ENCODE data around the gene RPL13A. TPM values are rescaled to one million over a fixed set of nuclear protein-coding genes. Genes with fewer than 3 reads are reported as not detected.

The RPL13A gene
- total RNA-seq, 4 donors from 2014 or later, result 2,613 to 5,154 (median 4,451) TPM

GRCh38 chr19:49465371-49465770 lies 22.0 kb upstream of the RPL13A start:
- no peak for DNase-seq (ENCODE audit: low spot score in 2 of 2)
- 100% methylated on average over 3 of the region's 3 CpGs for WGBS
- peaks cover 28% of the 10 kb centered on the region for H3K4me1 ChIP-seq
- no peak overlapping the region for H3K4me3 ChIP-seq
- H3K36me3 ChIP-seq, result peaks cover 40% of the 10 kb centered on the region
- TF ChIP-seq POLR2A (IDR thresholded peaks at IDR 0.05) (no peak), EP300 (IDR thresholded peaks at IDR 0.05) (no peak), CTCF (IDR thresholded peaks at IDR 0.05) (no peak), POLR2AphosphoS5 (IDR thresholded peaks at IDR 0.05) (no peak)
- no peak overlapping the region for H3K27ac ChIP-seq
- no peaks in the 10 kb centered on the region for H3K27me3 ChIP-seq
- H3K9me3 ChIP-seq, result no peaks in the 10 kb centered on the region

DNA sequence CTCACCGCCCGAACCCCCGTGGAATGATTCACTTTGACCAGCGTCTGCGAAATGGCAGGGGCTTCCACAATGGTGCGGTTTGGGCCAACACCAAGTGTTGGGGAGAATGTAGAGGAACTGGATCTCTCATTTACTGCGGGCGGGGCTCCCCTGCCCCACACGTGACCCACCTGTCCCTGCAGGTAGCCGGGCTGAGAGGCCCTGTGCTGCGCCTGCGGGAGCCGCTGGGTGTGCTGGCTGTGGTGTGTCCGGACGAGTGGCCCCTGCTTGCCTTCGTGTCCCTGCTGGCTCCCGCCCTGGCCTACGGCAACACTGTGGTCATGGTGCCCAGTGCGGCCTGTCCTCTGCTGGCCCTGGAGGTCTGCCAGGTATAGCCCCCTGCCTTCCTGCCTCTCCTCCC lies 19.2 kb upstream of the RPL13A start:
- DNase-seq (ENCODE audit: low spot score in 2 of 2), result no peak
- no peaks in the 10 kb centered on the region for H3K27me3 ChIP-seq
- no peak for TF ChIP-seq EP300 (IDR thresholded peaks at IDR 0.05)
- TF ChIP-seq POLR2A (IDR thresholded peaks at IDR 0.05), result no peak
- TF ChIP-seq POLR2AphosphoS5 (IDR thresholded peaks at IDR 0.05), result no peak
- TF ChIP-seq CTCF (IDR thresholded peaks at IDR 0.05), result no peak
- WGBS, result 44% methylated on average over 17 of the region's 19 CpGs
- peaks cover 31% of the 10 kb centered on the region for H3K36me3 ChIP-seq
- peak overlapping the region; percentile 27 for H3K4me3 ChIP-seq
- peak overlapping the region; percentile 93 for H3K27ac ChIP-seq
- peaks cover 29% of the 10 kb centered on the region for H3K4me1 ChIP-seq
- no peaks in the 10 kb centered on the region for H3K9me3 ChIP-seq

DNA sequence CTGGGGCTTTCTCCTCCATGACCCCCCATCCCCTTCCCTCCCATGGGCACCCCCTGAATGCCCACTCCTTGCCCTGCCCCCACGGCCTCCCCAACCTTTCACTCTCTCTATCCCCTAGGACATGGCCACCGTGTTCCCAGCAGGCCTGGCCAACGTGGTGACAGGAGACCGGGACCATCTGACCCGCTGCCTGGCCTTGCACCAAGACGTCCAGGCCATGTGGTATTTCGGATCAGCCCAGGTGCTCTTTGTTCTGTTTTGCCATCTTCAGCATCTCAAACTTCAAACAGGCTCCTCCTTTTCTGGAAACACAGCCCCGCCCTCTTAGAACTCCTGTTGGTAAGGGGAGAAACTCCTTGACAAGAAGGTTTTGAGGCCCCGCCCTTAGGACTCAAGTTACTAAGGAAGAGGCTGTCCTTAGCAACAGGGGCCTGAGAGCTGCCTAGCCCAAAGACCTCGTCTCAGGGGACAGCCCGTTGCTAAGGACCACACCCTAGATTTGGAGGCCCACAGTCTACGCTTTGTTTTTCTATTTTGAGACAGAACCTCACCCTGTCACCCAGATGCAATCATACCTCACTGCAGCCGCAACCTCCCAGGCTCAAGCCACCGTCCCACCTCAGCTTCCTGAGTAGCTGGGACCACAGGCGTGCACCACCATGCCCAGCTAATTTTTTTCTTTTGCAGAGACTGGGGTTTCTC lies 18.5 kb upstream of the RPL13A start:
- TF ChIP-seq POLR2A (IDR thresholded peaks at IDR 0.05) (no peak), POLR2AphosphoS5 (IDR thresholded peaks at IDR 0.05) (peak in 1 of 3 donors; percentile 47)
- peak; percentile 97 for DNase-seq (ENCODE audit: low spot score in 2 of 2)
- peak overlapping the region; percentile 27 for H3K4me3 ChIP-seq
- H3K9me3 ChIP-seq, result no peaks in the 10 kb centered on the region
- WGBS, result 21% methylated on average over 15 of the region's 15 CpGs
- H3K36me3 ChIP-seq, result peaks cover 28% of the 10 kb centered on the region
- no peaks in the 10 kb centered on the region for H3K27me3 ChIP-seq
- peaks cover 36% of the 10 kb centered on the region for H3K4me1 ChIP-seq
- H3K27ac ChIP-seq, result peak overlapping the region; percentile 93

- Histone ChIP-seq H3K27me3 (no peaks in the 10 kb centered on the region), H3K4me3 (no peak overlapping the region), H3K4me1 (peaks cover 46% of the 10 kb centered on the region), H3K9me3 (no peaks in the 10 kb centered on the region), H3K36me3 (peaks cover 16% of the 10 kb centered on the region), H3K27ac (peak overlapping the region; percentile 93)
- no peak for DNase-seq (ENCODE audit: low spot score in 2 of 2)
- TF ChIP-seq EP300 (IDR thresholded peaks at IDR 0.05) (no peak), CTCF (IDR thresholded peaks at IDR 0.05) (no peak), POLR2AphosphoS5 (IDR thresholded peaks at IDR 0.05) (no peak), POLR2A (IDR thresholded peaks at IDR 0.05) (no peak)
- 86% methylated on average over 11 of the region's 25 CpGs for WGBS
These were observed 17.4 kb upstream of the RPL13A start for GRCh38 chr19:49469828-49470614.

DNA sequence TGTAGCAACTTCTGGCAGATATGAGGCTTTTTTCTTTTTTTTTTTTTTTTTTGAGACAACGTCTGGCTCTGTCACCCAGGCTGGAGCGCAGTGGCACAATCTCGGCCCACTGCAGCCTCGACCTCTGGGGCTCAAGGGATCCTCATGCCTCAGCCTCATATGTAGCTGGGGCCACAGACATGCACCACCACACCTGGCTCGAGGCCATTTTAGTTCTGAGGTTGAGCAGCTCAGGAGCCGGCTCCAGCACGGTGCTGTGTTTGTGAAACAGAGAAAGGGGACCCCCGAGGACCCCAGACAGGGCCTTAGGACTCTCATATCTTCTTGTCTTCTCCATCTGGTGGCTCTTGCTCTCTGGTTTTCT lies 16.8 kb upstream of the RPL13A start:
- TF ChIP-seq POLR2AphosphoS5 (IDR thresholded peaks at IDR 0.05) (no peak), EP300 (IDR thresholded peaks at IDR 0.05) (no peak), POLR2A (IDR thresholded peaks at IDR 0.05) (no peak), CTCF (IDR thresholded peaks at IDR 0.05) (no peak)
- H3K36me3 ChIP-seq, result peaks cover 11% of the 10 kb centered on the region
- no peak overlapping the region for H3K4me3 ChIP-seq
- peak overlapping the region; percentile 93 for H3K27ac ChIP-seq
- H3K4me1 ChIP-seq, result peaks cover 52% of the 10 kb centered on the region
- no peak for DNase-seq (ENCODE audit: low spot score in 2 of 2)
- no peaks in the 10 kb centered on the region for H3K27me3 ChIP-seq
- H3K9me3 ChIP-seq, result no peaks in the 10 kb centered on the region
- 55% methylated on average over 8 of the region's 8 CpGs for WGBS

Data from suprapubic skin (tissue), 4 donors.